Sigmoid colon (tissue), 7 donors: ENCODE measurements around the gene PLEKHG5. TPM values are rescaled to one million over a fixed set of nuclear protein-coding genes. Genes with fewer than 3 reads are reported as not detected.
A peak's percentile ranks its signal among the peaks of the same experiment; 100 is the strongest.

Experiments
- DNase-seq: peaks from one replicate; pipeline ENCODE4 v3.0.0-alpha.2; 2019
- H3K27ac ChIP-seq, 4 donors: fragments of 200-600 bp; sonication (generic); one replicate each; pipeline ENCODE4 v1.5.1; 2016 to 2019; ENCODE audit warnings: mild to moderate bottlenecking in 1 of 4
- H3K27me3 ChIP-seq, 3 donors: fragments of 200-600 bp; sonication (generic); one replicate each; pipeline ENCODE4 v1.5.1; 2019; ENCODE audit warnings: mild to moderate bottlenecking in 1 of 3
- H3K36me3 ChIP-seq, 4 donors: fragments of 200-600 bp; sonication (generic); one replicate each; pipeline ENCODE4 v1.5.1; 2016 to 2019
- H3K4me1 ChIP-seq, 4 donors: fragments of 200-600 bp; sonication (generic); one replicate each; pipeline ENCODE4 v1.5.1; 2017 to 2019
- H3K4me3 ChIP-seq, 4 donors: fragments of 200-600 bp; sonication (generic); one replicate each; pipeline ENCODE4 v1.5.1; 2017 to 2019; ENCODE audit warnings: mild to moderate bottlenecking in 2 of 4, moderate library complexity in 1 of 4
- H3K9me3 ChIP-seq, 4 donors: fragments of 200-600 bp in 3 of 4; sonication (generic) in 3 of 4; one replicate each; pipeline versions ENCODE4 v1.5.1 to v1.6.1; 2013 to 2019
- CTCF ChIP-seq, 4 experiments: fragments of 450-650 bp in 3 of 4; fragments of 200-600 bp in 1 of 4; IDR thresholded peaks; one replicate each; pipeline ENCODE4 v1.5.1; 2016 to 2019; ENCODE audit warnings: antibody characterized with exemption in 4 of 4, mild to moderate bottlenecking in 3 of 4, moderate library complexity in 2 of 4
- EP300 ChIP-seq, 4 donors: sonication (generic); formaldehyde crosslinking; IDR thresholded peaks; one replicate each; pipeline ENCODE4 v1.6.1; 2017; ENCODE audit warnings: antibody characterized with exemption in 4 of 4
- POLR2A ChIP-seq, 2 donors: fragments of 450-650 bp; IDR thresholded peaks; one replicate each; pipeline ENCODE4 v1.6.1; 2016; ENCODE audit warnings: antibody characterized with exemption in 2 of 2, mild to moderate bottlenecking in 2 of 2, moderate library complexity in 2 of 2
- POLR2AphosphoS5 ChIP-seq, 4 donors: sonication (generic); formaldehyde crosslinking; IDR thresholded peaks; one replicate each; pipeline ENCODE4 v1.6.1; 2017; ENCODE audit warnings: antibody characterized with exemption in 4 of 4
- WGBS, 2 donors: extraction: QIAGEN DNeasy Blood & Tissue Kit; methylation state at CpG; one replicate each; pipeline ENCODE4 v1.1.7; 2013; 5-methylcytosine and 5-hydroxymethylcytosine counted together
- intact Hi-C: fragments of 100-400 bp; cut with DNase I; formaldehyde crosslinking; loops from one replicate; pipeline ENCODE4 v1.15.1; 2023
- polyA plus RNA-seq, 3 donors: library from polyadenylated mRNA; stranded (reverse); fragments of 200-250 nt; gene quantifications; one replicate each; pipeline ENCODE4 v1.2.3, GENCODE V29; 2013
- total RNA-seq, 4 donors: library from RNA; depleted of rRNA; stranded (reverse); fragments of >200 nt; gene quantifications; one replicate each; pipeline ENCODE4 v1.1.0, GENCODE V29; 2016
- donor health status: healthy with polysubstance abuse.
- donor health status: Bipolar disorder and iron deficiency.
- donor health status: healthy.

The PLEKHG5 gene
- total and polyA plus RNA-seq, 7 donors: 2.5 to 18.8 (median 5.4) TPM

GRCh38 chr1:6508154-6508815, 16.8 kb upstream of the PLEKHG5 start:
- TF ChIP-seq EP300 (IDR thresholded peaks at IDR 0.05): no peak
- no peak for TF ChIP-seq POLR2AphosphoS5 (IDR thresholded peaks at IDR 0.05)
- TF ChIP-seq POLR2A (IDR thresholded peaks at IDR 0.05): no peak
- no peak for TF ChIP-seq CTCF (IDR thresholded peaks at IDR 0.05)

GRCh38 chr1:6507461-6507911, 16.0 kb upstream of the PLEKHG5 start:
- Histone ChIP-seq H3K27me3 (no peaks in the 10 kb centered on the region), H3K4me3 (no peak overlapping the region), H3K36me3 (no peaks in the 10 kb centered on the region), H3K9me3 (no peaks in the 10 kb centered on the region), H3K4me1 (no peaks in the 10 kb centered on the region), H3K27ac (peak overlapping the region in 1 of 4 donors; percentile 4)
- intact Hi-C loops: no loop called here
- WGBS, 2 donors: 71 to 83% methylated on average over 12 of the region's 12 CpGs
- no peak for DNase-seq
- TF ChIP-seq EP300 (IDR thresholded peaks at IDR 0.05) (no peak), CTCF (IDR thresholded peaks at IDR 0.05) (no peak), POLR2A (IDR thresholded peaks at IDR 0.05) (no peak), POLR2AphosphoS5 (IDR thresholded peaks at IDR 0.05) (no peak)

More at GRCh38 chr1:6508154-6508815, 16.8 kb upstream of the PLEKHG5 start:
- no peak for DNase-seq
- intact Hi-C loops: no loop called here
- Histone ChIP-seq H3K4me3 (no peak overlapping the region), H3K36me3 (no peaks in the 10 kb centered on the region), H3K27ac (no peak overlapping the region), H3K4me1 (no peaks in the 10 kb centered on the region), H3K27me3 (no peaks in the 10 kb centered on the region), H3K9me3 (no peaks in the 10 kb centered on the region)
- 82 to 86% methylated on average over 18 of the region's 18 CpGs for WGBS, 2 donors

GRCh38 chr1:6507037-6507428, 15.6 kb upstream of the PLEKHG5 start:
- WGBS, 2 donors: 69 to 71% methylated on average over 7 of the region's 7 CpGs
- H3K9me3 ChIP-seq: no peaks in the 10 kb centered on the region
- TF ChIP-seq POLR2AphosphoS5 (IDR thresholded peaks at IDR 0.05) (no peak), CTCF (IDR thresholded peaks at IDR 0.05) (no peak), POLR2A (IDR thresholded peaks at IDR 0.05) (no peak), EP300 (IDR thresholded peaks at IDR 0.05) (no peak)
- H3K4me1 ChIP-seq: no peaks in the 10 kb centered on the region
- H3K4me3 ChIP-seq: no peak overlapping the region
- H3K27ac ChIP-seq: peak overlapping the region in 1 of 4 donors; percentile 4
- H3K27me3 ChIP-seq: no peaks in the 10 kb centered on the region
- no peaks in the 10 kb centered on the region for H3K36me3 ChIP-seq
- intact Hi-C loops: no loop called here
- DNase-seq: peak; percentile 64

- intact Hi-C loops: no loop called here
- Histone ChIP-seq H3K27me3 (no peaks in the 10 kb centered on the region), H3K27ac (no peak overlapping the region), H3K4me3 (no peak overlapping the region), H3K4me1 (no peaks in the 10 kb centered on the region), H3K36me3 (no peaks in the 10 kb centered on the region), H3K9me3 (no peaks in the 10 kb centered on the region)
- TF ChIP-seq POLR2A (IDR thresholded peaks at IDR 0.05) (no peak), EP300 (IDR thresholded peaks at IDR 0.05) (no peak), CTCF (IDR thresholded peaks at IDR 0.05) (no peak), POLR2AphosphoS5 (IDR thresholded peaks at IDR 0.05) (no peak)
- 82% methylated on average over 31 of the region's 31 CpGs for WGBS, 2 donors
- DNase-seq: no peak
Observed at GRCh38 chr1:6506210-6507036, 15.0 kb upstream of the PLEKHG5 start.
